ENCODE data around the gene TSR3.

DNA sequence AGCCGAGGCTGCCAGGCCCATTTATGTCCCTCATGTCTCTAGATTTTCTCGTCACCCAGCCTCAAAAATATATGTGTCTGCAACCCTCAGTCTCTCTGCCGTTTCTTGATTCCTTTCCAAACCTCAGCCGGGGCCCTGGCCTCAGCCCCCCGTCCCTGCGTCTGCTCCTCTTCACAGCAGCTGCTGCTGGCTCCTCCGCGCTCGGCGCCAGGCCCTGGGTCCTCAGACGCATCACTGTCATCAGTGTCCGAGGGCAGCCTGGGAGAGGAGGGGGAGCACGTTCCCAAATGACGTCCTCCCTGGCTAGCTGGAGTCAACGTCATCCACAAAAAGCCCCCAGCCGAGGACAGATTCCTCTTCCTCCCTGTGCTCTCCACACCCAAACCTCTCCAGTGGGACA, 2.3 kb downstream of the TSR3 start:
- TF ChIP-seq, protein P1, sequence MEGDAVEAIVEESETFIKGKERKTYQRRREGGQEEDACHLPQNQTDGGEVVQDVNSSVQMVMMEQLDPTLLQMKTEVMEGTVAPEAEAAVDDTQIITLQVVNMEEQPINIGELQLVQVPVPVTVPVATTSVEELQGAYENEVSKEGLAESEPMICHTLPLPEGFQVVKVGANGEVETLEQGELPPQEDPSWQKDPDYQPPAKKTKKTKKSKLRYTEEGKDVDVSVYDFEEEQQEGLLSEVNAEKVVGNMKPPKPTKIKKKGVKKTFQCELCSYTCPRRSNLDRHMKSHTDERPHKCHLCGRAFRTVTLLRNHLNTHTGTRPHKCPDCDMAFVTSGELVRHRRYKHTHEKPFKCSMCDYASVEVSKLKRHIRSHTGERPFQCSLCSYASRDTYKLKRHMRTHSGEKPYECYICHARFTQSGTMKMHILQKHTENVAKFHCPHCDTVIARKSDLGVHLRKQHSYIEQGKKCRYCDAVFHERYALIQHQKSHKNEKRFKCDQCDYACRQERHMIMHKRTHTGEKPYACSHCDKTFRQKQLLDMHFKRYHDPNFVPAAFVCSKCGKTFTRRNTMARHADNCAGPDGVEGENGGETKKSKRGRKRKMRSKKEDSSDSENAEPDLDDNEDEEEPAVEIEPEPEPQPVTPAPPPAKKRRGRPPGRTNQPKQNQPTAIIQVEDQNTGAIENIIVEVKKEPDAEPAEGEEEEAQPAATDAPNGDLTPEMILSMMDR (IDR thresholded peaks at IDR 0.05) = no peak
- TF ChIP-seq EP300 (IDR thresholded peaks at IDR 0.05) = no peak
- TF ChIP-seq POLR2A (IDR thresholded peaks at IDR 0.05) = no peak

Measured in ovary (tissue), 3 donors.